Stimulated activated memory B cell treated with anti-CD40 and anti-IgM and Interleukin-4, amounts not matched to agents 10 μg/mL and 1 μg/mL and 100 μg/mL, for 72 hours (primary cell): Measurements from ENCODE around the gene GMPPA.

Source experiments
- ATAC-seq: fragments of 150-1000 bp; cut with Tn5 transposase; 2 replicates; pipeline ENCODE4 v1.10.0; 2021
- H3K27ac Mint-ChIP-seq: one replicate; pipeline ENCODE4 v1.8.0; 2022; ENCODE audit warnings: mild to moderate bottlenecking, mixed read lengths
- H3K27me3 Mint-ChIP-seq: one replicate; pipeline ENCODE4 v1.8.0; 2022; ENCODE audit warnings: mixed read lengths
- H3K36me3 Mint-ChIP-seq: one replicate; pipeline ENCODE4 v1.8.0; 2022; ENCODE audit warnings: mixed read lengths
- H3K4me1 Mint-ChIP-seq: one replicate; pipeline ENCODE4 v1.8.0; 2022; ENCODE audit warnings: mixed read lengths
- H3K4me3 Mint-ChIP-seq: one replicate; pipeline ENCODE4 v1.8.0; 2022; ENCODE audit warnings: mild to moderate bottlenecking, moderate library complexity, mixed read lengths
- H3K9me3 Mint-ChIP-seq: one replicate; pipeline ENCODE4 v1.8.0; 2022; ENCODE audit warnings: mixed read lengths

The GMPPA gene

DNA sequence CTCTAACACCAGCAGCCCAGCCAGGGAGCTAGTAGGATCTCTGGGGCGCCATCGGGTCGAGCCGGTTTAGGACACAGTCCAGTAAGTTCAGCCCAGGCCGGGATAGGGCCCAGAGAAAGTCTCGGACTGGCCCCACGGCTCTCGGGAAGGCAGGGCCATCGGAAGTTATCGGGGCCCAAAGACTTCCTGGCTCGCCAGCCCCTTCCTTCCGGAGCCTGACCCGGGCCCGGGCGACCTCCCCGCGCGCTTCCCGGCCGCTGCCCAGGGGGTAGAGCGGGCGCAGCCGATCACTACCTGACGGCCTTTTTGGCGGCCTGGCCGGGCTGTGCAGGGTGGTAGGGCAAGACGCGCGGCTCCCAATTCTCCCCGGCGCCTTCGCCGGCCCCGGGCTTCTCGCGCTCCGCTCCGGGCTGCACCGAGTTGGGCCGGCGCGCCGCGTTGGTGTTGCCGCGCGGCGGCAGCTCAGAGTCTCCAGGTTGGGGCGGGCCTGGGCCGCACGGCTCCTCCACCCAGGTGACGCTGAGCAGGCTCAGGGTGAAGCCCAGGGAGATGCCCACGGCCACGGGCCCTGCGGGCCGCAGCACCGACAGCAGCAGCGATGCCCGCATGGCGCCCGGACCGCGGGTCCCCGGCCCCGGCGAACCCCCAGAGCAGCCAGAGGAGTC lies 44.4 kb downstream of the GMPPA start:
- no peaks in the 10 kb centered on the region for H3K9me3 Mint-ChIP-seq

DNA sequence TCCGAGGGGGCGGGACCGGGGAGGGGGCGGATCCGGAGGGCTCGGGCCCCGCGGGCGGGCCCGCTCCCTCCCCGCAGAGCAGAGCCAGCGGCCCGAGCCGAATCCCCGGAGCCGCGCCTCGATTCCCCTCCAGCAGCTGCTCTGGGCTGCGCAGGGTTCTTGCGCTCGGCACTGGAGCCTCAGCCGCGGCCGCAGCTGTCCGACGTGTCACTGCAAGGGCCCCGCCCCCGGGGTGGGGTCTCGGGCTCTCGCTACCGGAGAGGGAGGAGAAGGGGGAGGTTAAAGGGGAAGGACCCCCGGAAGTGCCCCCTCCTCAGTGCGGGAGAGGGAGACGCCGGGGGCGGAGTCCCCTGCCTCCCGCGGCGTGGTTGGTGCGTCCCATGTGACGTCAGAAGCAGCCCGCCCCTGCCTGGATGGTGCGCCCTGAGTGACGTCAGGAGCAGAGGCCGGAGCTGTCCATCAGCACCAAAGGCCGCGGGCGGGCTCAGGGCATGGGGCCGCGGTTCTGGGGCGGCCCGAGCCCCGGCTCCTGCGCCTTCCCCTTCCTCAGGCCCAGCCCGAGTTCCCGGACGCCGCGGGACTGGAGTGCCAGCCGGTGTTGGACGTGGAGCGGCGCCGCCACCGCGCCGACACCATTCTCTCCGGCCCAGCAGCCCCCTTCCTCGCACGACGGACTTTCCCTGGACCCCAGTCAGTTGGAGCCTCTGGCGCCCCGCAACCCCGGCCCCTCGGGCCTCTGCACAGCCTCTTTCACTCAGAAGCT lies 45.1 kb downstream of the GMPPA start, which contains the start of the genes CHPF and TMEM198:
CHPF (minus strand) TSS at position 214 of the 763 bp plus-strand sequence. CDS start 271 bp downstream, outside the sequence.
TMEM198 (plus strand) TSS at position 433 of the 763 bp plus-strand sequence. CDS start 700 bp downstream, outside the sequence.
- no peak within 1 kb of the TSS for H3K27ac Mint-ChIP-seq
- peaks cover 20% of the 10 kb centered on the region for H3K4me1 Mint-ChIP-seq
- H3K36me3 Mint-ChIP-seq, result peaks cover 11% of the 10 kb centered on the region
- ATAC-seq, result peak; percentile 88
- H3K27me3 Mint-ChIP-seq, result peaks cover 76% of the 10 kb centered on the region
- no peaks in the 10 kb centered on the region for H3K9me3 Mint-ChIP-seq
- H3K4me3 Mint-ChIP-seq, result peak within 1 kb of the TSS; percentile 79

More for the DNA sequence above, 44.4 kb downstream of the GMPPA start:
- Mint-ChIP-seq H3K4me1 (peaks cover 20% of the 10 kb centered on the region), H3K36me3 (peaks cover 14% of the 10 kb centered on the region), H3K27me3 (peaks cover 76% of the 10 kb centered on the region), H3K4me3 (peak overlapping the region; percentile 77), H3K27ac (no peak overlapping the region)
- ATAC-seq, result peak; percentile 62

- Mint-ChIP-seq H3K4me3 (peak overlapping the region; percentile 79), H3K4me1 (peaks cover 20% of the 10 kb centered on the region), H3K36me3 (peaks cover 6% of the 10 kb centered on the region), H3K27ac (no peak overlapping the region), H3K27me3 (peaks cover 76% of the 10 kb centered on the region), H3K9me3 (no peaks in the 10 kb centered on the region)
- ATAC-seq, result no peak
Measured at GRCh38 chr2:219544567-219544966, 45.9 kb downstream of the GMPPA start.

DNA sequence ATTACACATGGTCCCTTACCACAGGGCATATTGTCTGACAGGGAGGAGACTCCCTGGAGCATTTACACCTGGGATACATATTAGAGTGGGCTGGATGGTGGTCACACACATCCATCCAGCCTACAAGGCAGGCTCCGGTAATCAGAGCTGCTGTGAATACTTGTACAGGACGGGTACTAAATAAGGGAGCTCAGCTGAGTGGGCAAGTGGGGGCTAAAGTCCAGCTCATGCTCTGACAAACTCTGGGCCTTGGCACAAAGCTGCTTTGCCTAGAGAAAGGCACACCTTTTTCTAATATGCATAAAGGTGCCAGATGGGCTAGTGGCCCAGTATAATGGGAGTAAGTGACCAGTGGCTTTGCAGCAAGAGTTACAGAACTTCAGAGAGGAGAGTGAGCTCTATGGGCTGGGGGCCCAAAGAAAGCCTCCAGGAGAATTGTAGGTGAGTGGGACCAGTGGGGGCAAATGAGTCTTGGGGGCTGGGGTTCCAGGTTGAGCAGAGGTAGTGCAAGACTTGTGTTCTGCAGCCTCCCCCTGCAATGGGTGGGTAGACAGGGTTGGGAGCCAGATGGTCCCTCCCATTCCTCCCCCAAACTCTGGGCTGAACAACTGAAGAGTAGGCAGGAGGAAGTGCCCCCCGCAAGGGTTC lies 46.7 kb downstream of the GMPPA start:
- no peak for ATAC-seq
- Mint-ChIP-seq H3K27me3 (peaks cover 75% of the 10 kb centered on the region), H3K4me3 (no peak overlapping the region), H3K27ac (no peak overlapping the region), H3K36me3 (no peaks in the 10 kb centered on the region), H3K9me3 (no peaks in the 10 kb centered on the region), H3K4me1 (peaks cover 20% of the 10 kb centered on the region)

- Mint-ChIP-seq H3K27me3 (peaks cover 75% of the 10 kb centered on the region), H3K27ac (no peak overlapping the region), H3K4me1 (peaks cover 24% of the 10 kb centered on the region), H3K9me3 (no peaks in the 10 kb centered on the region), H3K36me3 (no peaks in the 10 kb centered on the region), H3K4me3 (no peak overlapping the region)
- no peak for ATAC-seq
Measured at GRCh38 chr2:219545943-219546352, 47.3 kb downstream of the GMPPA start.

GRCh38 chr2:219547621-219548020 lies 48.9 kb downstream of the GMPPA start:
- H3K4me1 Mint-ChIP-seq, result peaks cover 27% of the 10 kb centered on the region
- no peaks in the 10 kb centered on the region for H3K9me3 Mint-ChIP-seq
- H3K27ac Mint-ChIP-seq, result no peak overlapping the region
- no peak for ATAC-seq
- no peaks in the 10 kb centered on the region for H3K36me3 Mint-ChIP-seq
- peaks cover 83% of the 10 kb centered on the region for H3K27me3 Mint-ChIP-seq
- no peak overlapping the region for H3K4me3 Mint-ChIP-seq

DNA sequence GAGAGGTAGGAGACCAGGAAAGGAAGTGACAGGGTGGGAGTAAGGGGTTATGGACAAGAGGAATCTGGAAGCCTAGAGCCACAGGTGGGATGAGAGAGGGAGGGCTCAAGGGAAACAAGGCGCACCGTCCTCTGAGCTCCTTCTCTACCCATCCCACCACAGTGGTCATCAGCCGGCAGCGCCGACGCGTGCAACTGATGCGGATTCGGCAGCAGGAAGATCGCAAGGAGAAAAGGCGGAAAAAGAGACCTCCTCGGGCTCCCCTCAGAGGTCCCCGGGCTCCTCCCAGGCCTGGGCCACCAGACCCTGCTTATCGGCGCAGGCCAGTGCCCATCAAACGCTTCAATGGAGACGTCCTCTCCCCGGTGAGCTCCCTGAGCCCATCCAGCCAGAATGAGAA lies 50.3 kb downstream of the GMPPA start:
- Mint-ChIP-seq H3K9me3 (no peaks in the 10 kb centered on the region), H3K27me3 (peaks cover 91% of the 10 kb centered on the region), H3K4me3 (no peak overlapping the region), H3K27ac (no peak overlapping the region), H3K4me1 (peaks cover 23% of the 10 kb centered on the region), H3K36me3 (no peaks in the 10 kb centered on the region)
- no peak for ATAC-seq

GRCh38 chr2:219549619-219550018 lies 50.9 kb downstream of the GMPPA start:
- Mint-ChIP-seq H3K9me3 (no peaks in the 10 kb centered on the region), H3K27ac (no peak overlapping the region), H3K27me3 (peaks cover 91% of the 10 kb centered on the region), H3K36me3 (no peaks in the 10 kb centered on the region), H3K4me3 (no peak overlapping the region), H3K4me1 (peaks cover 17% of the 10 kb centered on the region)
- no peak for ATAC-seq

- Mint-ChIP-seq H3K4me1 (peaks cover 15% of the 10 kb centered on the region), H3K4me3 (peak overlapping the region; percentile 66), H3K27ac (no peak overlapping the region), H3K27me3 (peaks cover 91% of the 10 kb centered on the region), H3K36me3 (no peaks in the 10 kb centered on the region), H3K9me3 (no peaks in the 10 kb centered on the region)
- peak; percentile 5 for ATAC-seq
Measured at GRCh38 chr2:219551441-219552381, 53.0 kb downstream of the GMPPA start.

GRCh38 chr2:219552382-219553167 lies 53.9 kb downstream of the GMPPA start:
- H3K27me3 Mint-ChIP-seq, result peaks cover 87% of the 10 kb centered on the region
- peak; percentile 82 for ATAC-seq
- H3K4me1 Mint-ChIP-seq, result peaks cover 15% of the 10 kb centered on the region
- peak overlapping the region; percentile 66 for H3K4me3 Mint-ChIP-seq
- no peaks in the 10 kb centered on the region for H3K9me3 Mint-ChIP-seq
- H3K27ac Mint-ChIP-seq, result no peak overlapping the region
- H3K36me3 Mint-ChIP-seq, result no peaks in the 10 kb centered on the region

- H3K4me3 Mint-ChIP-seq, result no peak overlapping the region
- no peaks in the 10 kb centered on the region for H3K36me3 Mint-ChIP-seq
- no peak for ATAC-seq
- no peaks in the 10 kb centered on the region for H3K9me3 Mint-ChIP-seq
- peaks cover 86% of the 10 kb centered on the region for H3K27me3 Mint-ChIP-seq
- peaks cover 15% of the 10 kb centered on the region for H3K4me1 Mint-ChIP-seq
- H3K27ac Mint-ChIP-seq, result no peak overlapping the region
Measured at GRCh38 chr2:219553168-219553417, 54.4 kb downstream of the GMPPA start.

DNA sequence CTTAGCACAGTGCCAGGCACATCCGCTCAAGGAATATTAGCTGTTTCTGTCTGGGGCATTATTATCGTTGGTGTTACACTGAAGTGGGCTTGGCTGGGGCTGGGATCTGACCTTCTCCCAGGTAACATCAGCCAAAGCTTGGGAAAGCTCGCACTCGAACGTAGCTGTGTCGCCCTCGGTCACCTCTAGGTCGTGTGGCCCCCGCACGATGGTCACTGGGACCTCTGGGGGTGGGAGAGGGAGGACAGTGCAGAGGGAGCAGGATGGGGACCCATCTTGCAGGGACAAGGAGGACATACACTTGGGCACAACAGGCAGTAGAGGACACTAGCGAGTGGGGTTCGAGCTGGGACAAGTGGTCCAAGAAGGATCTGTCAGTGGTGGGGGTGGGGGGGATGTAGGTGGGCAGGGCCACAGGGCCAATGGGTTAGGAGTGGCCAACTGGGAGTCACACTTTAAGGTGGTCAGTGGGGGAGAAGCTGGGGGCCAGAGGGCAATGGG lies 54.8 kb downstream of the GMPPA start:
- no peak overlapping the region for H3K4me3 Mint-ChIP-seq
- H3K27me3 Mint-ChIP-seq, result peaks cover 86% of the 10 kb centered on the region
- no peak overlapping the region for H3K27ac Mint-ChIP-seq

DNA sequence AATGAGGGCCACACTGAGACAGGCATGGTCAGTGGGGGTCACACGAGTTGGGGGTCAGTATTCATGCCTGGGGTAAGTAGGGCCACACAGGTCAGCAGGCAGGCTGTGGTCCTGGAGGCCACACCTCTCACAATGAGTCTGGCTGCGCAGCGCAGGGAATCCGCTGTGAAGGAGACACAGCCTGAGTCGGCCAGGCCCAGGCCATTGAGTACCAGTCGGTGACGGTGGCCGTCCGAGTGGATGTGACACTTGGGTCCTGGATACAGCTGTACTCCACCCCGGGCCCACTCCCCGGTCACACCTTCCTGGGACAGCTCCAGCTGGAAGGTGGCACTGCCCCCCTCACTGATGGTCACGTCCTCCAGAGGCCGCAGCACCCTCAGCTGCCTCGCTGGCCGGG lies 55.7 kb downstream of the GMPPA start:
- Mint-ChIP-seq H3K9me3 (no peaks in the 10 kb centered on the region), H3K4me1 (peaks cover 15% of the 10 kb centered on the region), H3K27ac (no peak overlapping the region), H3K4me3 (no peak overlapping the region), H3K36me3 (no peaks in the 10 kb centered on the region), H3K27me3 (peaks cover 86% of the 10 kb centered on the region)
- no peak for ATAC-seq

More for the DNA sequence above, 54.8 kb downstream of the GMPPA start:
- no peaks in the 10 kb centered on the region for H3K9me3 Mint-ChIP-seq
- ATAC-seq, result no peak
- H3K4me1 Mint-ChIP-seq, result peaks cover 15% of the 10 kb centered on the region
- no peaks in the 10 kb centered on the region for H3K36me3 Mint-ChIP-seq

DNA sequence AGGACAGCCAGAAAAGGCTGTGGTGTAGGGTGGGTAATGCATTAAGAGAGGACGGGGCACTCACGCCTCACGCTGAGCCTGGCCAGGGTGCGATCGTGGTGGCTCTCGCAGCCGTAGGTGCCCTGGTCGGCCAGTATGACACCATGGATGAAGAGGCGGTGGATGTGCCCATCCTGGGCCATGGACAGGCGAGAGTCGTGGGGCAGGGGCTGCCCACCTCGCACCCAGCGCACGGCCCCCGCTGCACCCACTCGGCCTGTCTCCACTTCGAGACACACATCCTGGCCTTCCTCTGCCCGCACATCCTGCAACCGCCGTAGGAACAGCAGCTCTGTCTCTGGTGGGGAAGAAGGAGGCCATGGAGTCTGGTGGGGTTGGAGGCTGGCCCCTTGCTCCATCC lies 57.3 kb downstream of the GMPPA start:
- no peak for ATAC-seq
- H3K27me3 Mint-ChIP-seq, result peaks cover 74% of the 10 kb centered on the region
- H3K9me3 Mint-ChIP-seq, result no peaks in the 10 kb centered on the region
- no peaks in the 10 kb centered on the region for H3K36me3 Mint-ChIP-seq
- no peak overlapping the region for H3K4me3 Mint-ChIP-seq
- H3K27ac Mint-ChIP-seq, result no peak overlapping the region
- peaks cover 12% of the 10 kb centered on the region for H3K4me1 Mint-ChIP-seq
